K562 (cell line): ENCODE measurements around the gene STUM. TPM values are rescaled to one million over a fixed set of nuclear protein-coding genes. Genes with fewer than 3 reads are reported as not detected.

Experiments used
- ATAC-seq: fragments of 200-7000 bp; cut with Tn5 transposase; 3 replicates; pipeline ENCODE4 v1.9.1; 2020; ENCODE audit warnings: moderate library complexity
- BruUV-seq: library from RNA; stranded (reverse); fragments of 400-500 nt; replicated peaks from 2 replicates; lab custom pipeline; 2021; lab: Mats Ljungman, UMichigan
- CTCF ChIA-PET: fragments of 300-600 bp; formaldehyde crosslinking; extraction: SDS; loops from one replicate; lab custom pipeline; 2021; ENCODE audit warnings: low intra/inter-chr PET ratio; lab: Yijun Ruan, JAX
- POLR2A ChIA-PET: fragments of 300-600, 350-650 bp; sonication (Branson Sonifier 250); formaldehyde crosslinking; extraction: SDS; loops from one replicate; lab custom pipeline; 2021; ENCODE audit warnings: antibody characterized with exemption, inconsistent platforms; lab: Yijun Ruan, JAX
- DNase-seq, 4 experiments: peaks; one replicate each; pipeline versions ENCODE4 v3.0.0 to v3.0.0-alpha.2; 2011 to 2018; ENCODE audit warnings: low spot score in 3 of 4, mixed read lengths in 3 of 4; ENCODE audit errors: extremely low read depth in 1 of 4
- FAIRE-seq: peaks from 2 replicates; lab custom pipeline; 2011; peaks lifted over from hg19 to GRCh38; lab: Jason Lieb, UNC
- H2AFZ ChIP-seq: 2 replicates; pipeline ENCODE4 v1.6.0; 2011; ENCODE audit warnings: low read depth, low read length, control low read depth, inconsistent platforms
- H3K27ac ChIP-seq: fragments of 200-600 bp; 3 replicates; pipeline ENCODE4 v1.8.0; 2011; ENCODE audit warnings: low read depth, mild to moderate bottlenecking, control low read depth, inconsistent platforms, low read length, moderate library complexity, mixed read lengths; ENCODE audit errors: extremely low read depth
- H3K27me3 ChIP-seq, 2 experiments: fragments of 300-600 bp in 1 of 2; 2 replicates in 1 of 2; 3 replicates in 1 of 2; pipeline versions ENCODE4 v1.6.0 to v1.8.0; 2011; ENCODE audit warnings: inconsistent platforms in 2 of 2, low read length in 2 of 2, mild to moderate bottlenecking in 1 of 2, mixed read lengths in 1 of 2, moderate library complexity in 1 of 2; ENCODE audit not compliant: control insufficient read depth in 2 of 2, insufficient read depth in 2 of 2
- H3K36me3 ChIP-seq: fragments of 300-600 bp; 3 replicates; pipeline ENCODE4 v1.8.0; 2011; ENCODE audit warnings: mild to moderate bottlenecking, low read length, inconsistent platforms; ENCODE audit not compliant: control insufficient read depth, insufficient read depth
- H3K4me1 ChIP-seq, 2 experiments: fragments of 200-600 bp in 1 of 2; replicated peaks in 1 of 2; 2 replicates in 1 of 2; 3 replicates in 1 of 2; pipeline versions ENCODE4 v1.5.1 to v1.8.0; 2011; ENCODE audit warnings: inconsistent platforms in 2 of 2, low read length in 2 of 2, mild to moderate bottlenecking in 1 of 2, mixed read lengths in 1 of 2, moderate library complexity in 1 of 2; ENCODE audit not compliant: control insufficient read depth in 2 of 2, insufficient read depth in 2 of 2
- H3K4me2 ChIP-seq: 2 replicates; pipeline ENCODE4 v1.6.1; 2011; ENCODE audit warnings: low read length, control low read depth, inconsistent platforms, mixed read lengths; ENCODE audit not compliant: insufficient read depth
- H3K4me3 ChIP-seq: fragments of 200-600 bp; sonication (generic), shearing (Covaris generic); 2 replicates; pipeline ENCODE4 v1.5.1; 2016; ENCODE audit warnings: control low read depth, inconsistent platforms
- H3K79me2 ChIP-seq: fragments of 200-600 bp; 3 replicates; pipeline ENCODE4 v1.8.0; 2011; ENCODE audit warnings: low read length, inconsistent platforms; ENCODE audit not compliant: control insufficient read depth, insufficient read depth
- H3K9ac ChIP-seq, 2 experiments: 2 replicates each; pipeline versions ENCODE4 v1.6.0 to v1.6.1; 2011; ENCODE audit warnings: low read depth in 2 of 2, low read length in 2 of 2, control low read depth in 1 of 2, inconsistent platforms in 1 of 2, mild to moderate bottlenecking in 1 of 2, mixed read lengths in 1 of 2; ENCODE audit not compliant: insufficient read depth in 1 of 2
- H3K9me1 ChIP-seq: one replicate; pipeline ENCODE4 v1.6.0; 2011; ENCODE audit warnings: inconsistent platforms, mild to moderate bottlenecking, low read length, moderate library complexity; ENCODE audit not compliant: control insufficient read depth, insufficient read depth
- H3K9me3 ChIP-seq: replicated peaks from 2 replicates; pipeline ENCODE4 v1.5.1; 2011; ENCODE audit warnings: low read depth, low read length, inconsistent platforms; ENCODE audit not compliant: control insufficient read depth, insufficient read depth
- H4K20me1 ChIP-seq: replicated peaks from 2 replicates; pipeline ENCODE4 v1.6.1; 2011; ENCODE audit warnings: low read length, inconsistent platforms, mixed read lengths; ENCODE audit not compliant: control insufficient read depth, insufficient read depth
- MAFF ChIP-seq: IDR thresholded peaks from 2 replicates; pipeline ENCODE4 v1.6.1; 2012; ENCODE audit warnings: low read length, improper control_type of control experiment
- MIER1 ChIP-seq: fragments of 450-650 bp; IDR thresholded peaks from 2 replicates; pipeline ENCODE4 v1.6.1; 2016; ENCODE audit warnings: antibody characterized with exemption, mild to moderate bottlenecking, low read depth
- ZNF696 ChIP-seq: fragments of 250-450 bp; sonication (Bioruptor Pico); conservative IDR thresholded peaks from 2 replicates; pipeline ENCODE4 v1.4.0; 2020; ENCODE audit warnings: mild to moderate bottlenecking, moderate library complexity
- WGBS: fragments of 100-300 bp; shearing (Covaris generic); methylation state at CpG from one replicate; pipeline ENCODE4 v1.1.6; 2016; ENCODE audit warnings: low coverage, mixed read lengths; ENCODE audit not compliant: insufficient coverage; ENCODE audit errors: missing lambda C conversion rate; 5-methylcytosine and 5-hydroxymethylcytosine counted together
- in situ Hi-C: fragments of 300-500 bp; cut with MboI; formaldehyde crosslinking; loops from 4 replicates; pipeline ENCODE4 v1.15.0; 2018; ENCODE audit warnings: inconsistent platforms, mixed read lengths
- intact Hi-C: fragments of 100-400 bp; cut with micrococcal nuclease; formaldehyde crosslinking; loops from 2 replicates; pipeline ENCODE4 v1.14.2; 2022
- polyA plus RNA-seq, 8 experiments: library from polyadenylated mRNA; depleted of rRNA in 4 of 8; stranded (reverse) in 5 of 8; unstranded in 3 of 8; fragments of >200 nt; fragmentation: Nextera tagmentation in 2 of 8; fragmentation: Illumina TruSeq in 1 of 8; extraction: Ambion mirVana in 2 of 8; extraction: Trizol in 1 of 8; gene quantifications; 2 replicates each; pipeline versions ENCODE4 v1.2.1 to v1.2.3, GENCODE V29; 2011 to 2014; ENCODE audit warnings: inconsistent platforms in 1 of 8, missing spikeins in 1 of 8
- total RNA-seq, 7 experiments: library from RNA; depleted of rRNA in 6 of 7; stranded (reverse); fragments of >200 nt in 6 of 7; fragmentation: Illumina TruSeq in 2 of 7; extraction: Trizol in 2 of 7; gene quantifications; 2 replicates each; pipeline versions ENCODE4 v1.2.1 to v1.2.3, GENCODE V29; 2011 to 2021; ENCODE audit warnings: low replicate concordance in 1 of 7
- TF ChIP-seq, protein P1 (sequence below): fragments of 450-650 bp; conservative IDR thresholded peaks from 2 replicates; pipeline ENCODE4 v1.6.1; 2016; ENCODE audit warnings: missing genetic modification characterization, low read depth, mild to moderate bottlenecking, control low read depth, missing compliant biosample characterization
- TF ChIP-seq, protein P2 (sequence below): sonication (generic); formaldehyde crosslinking; IDR thresholded peaks from 2 replicates; pipeline ENCODE4 v1.8.1; 2022; ENCODE audit warnings: missing genetic modification reagents

Gene STUM
- total and polyA plus RNA-seq, 9 of the 15 experiments (the other 6 are each of a cell fraction or from before 2014, with no cell fraction given) = not detected

DNA sequence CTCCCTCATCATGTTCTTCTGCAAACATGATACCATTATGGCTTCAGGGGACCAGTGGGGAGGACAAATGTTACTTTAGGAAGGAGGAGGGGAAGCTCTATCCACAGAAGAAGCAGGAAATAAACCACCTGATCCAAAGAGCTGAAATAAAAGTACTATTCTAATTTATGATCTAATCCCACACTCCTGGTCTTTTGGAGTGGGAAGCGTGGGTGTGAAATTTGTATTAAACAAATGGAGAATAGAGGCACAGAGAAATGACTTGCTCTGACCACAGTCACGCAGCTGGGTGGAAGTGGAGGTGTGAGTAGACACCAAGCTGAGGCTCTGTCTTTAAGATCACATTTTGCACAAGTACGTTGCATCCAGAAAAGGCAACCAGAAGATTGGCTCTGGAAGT, 14.5 kb upstream of the STUM start:
- ChIA-PET CTCF (no interaction called here), POLR2A (interaction anchor here (0.6 to 1.5 kb wide), 3 partner anchors 9 to 95 kb away, joined by 3 to 5 read pairs (median 3); no protein-coding TSS in a partner anchor)
- H3K9me1 ChIP-seq = no peaks in the 10 kb centered on the region
- no peaks in the 10 kb centered on the region for H3K36me3 ChIP-seq
- H3K27ac ChIP-seq = no peak overlapping the region
- H3K9ac ChIP-seq = no peak overlapping the region
- BruUV-seq = no TSS peak
- TF ChIP-seq, protein P1, sequence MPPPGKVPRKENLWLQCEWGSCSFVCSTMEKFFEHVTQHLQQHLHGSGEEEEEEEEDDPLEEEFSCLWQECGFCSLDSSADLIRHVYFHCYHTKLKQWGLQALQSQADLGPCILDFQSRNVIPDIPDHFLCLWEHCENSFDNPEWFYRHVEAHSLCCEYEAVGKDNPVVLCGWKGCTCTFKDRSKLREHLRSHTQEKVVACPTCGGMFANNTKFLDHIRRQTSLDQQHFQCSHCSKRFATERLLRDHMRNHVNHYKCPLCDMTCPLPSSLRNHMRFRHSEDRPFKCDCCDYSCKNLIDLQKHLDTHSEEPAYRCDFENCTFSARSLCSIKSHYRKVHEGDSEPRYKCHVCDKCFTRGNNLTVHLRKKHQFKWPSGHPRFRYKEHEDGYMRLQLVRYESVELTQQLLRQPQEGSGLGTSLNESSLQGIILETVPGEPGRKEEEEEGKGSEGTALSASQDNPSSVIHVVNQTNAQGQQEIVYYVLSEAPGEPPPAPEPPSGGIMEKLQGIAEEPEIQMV (tag) = no peak
- TF ChIP-seq, protein P2, sequence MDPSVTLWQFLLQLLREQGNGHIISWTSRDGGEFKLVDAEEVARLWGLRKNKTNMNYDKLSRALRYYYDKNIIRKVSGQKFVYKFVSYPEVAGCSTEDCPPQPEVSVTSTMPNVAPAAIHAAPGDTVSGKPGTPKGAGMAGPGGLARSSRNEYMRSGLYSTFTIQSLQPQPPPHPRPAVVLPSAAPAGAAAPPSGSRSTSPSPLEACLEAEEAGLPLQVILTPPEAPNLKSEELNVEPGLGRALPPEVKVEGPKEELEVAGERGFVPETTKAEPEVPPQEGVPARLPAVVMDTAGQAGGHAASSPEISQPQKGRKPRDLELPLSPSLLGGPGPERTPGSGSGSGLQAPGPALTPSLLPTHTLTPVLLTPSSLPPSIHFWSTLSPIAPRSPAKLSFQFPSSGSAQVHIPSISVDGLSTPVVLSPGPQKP (CRISPR knock-in tag) = no peak
- TF ChIP-seq MIER1 (no peak), ZNF696 (no peak), MAFF (no peak)
- H3K4me2 ChIP-seq = no peak overlapping the region
- H3K27me3 ChIP-seq = peaks cover 50 to 66% of the 10 kb centered on the region in 2 experiments
- no peaks in the 10 kb centered on the region for H3K9me3 ChIP-seq
- WGBS = 2% methylated on average over 3 of the region's 3 CpGs
- H4K20me1 ChIP-seq = no peaks in the 10 kb centered on the region
- no peak overlapping the region for H2AFZ ChIP-seq
- intact Hi-C loops (no loop called here), in situ Hi-C loops (no loop called here)
- no peaks in the 10 kb centered on the region for H3K79me2 ChIP-seq
- ATAC-seq (no peak), FAIRE-seq (no peak), DNase-seq (no peak)
- H3K4me1 ChIP-seq = no peaks in the 10 kb centered on the region
- H3K4me3 ChIP-seq = no peak overlapping the region
